Karpas-422 (cell line): ENCODE data around the gene TSHZ2. TPM values are rescaled to one million over a fixed set of nuclear protein-coding genes. Genes with fewer than 3 reads are reported as not detected.

ENCODE experiments used
- DNase-seq: peaks from one replicate; pipeline ENCODE4 v3.0.0-alpha.2; 2015
- H2AFZ ChIP-seq: fragments of 200-600 bp; sonication (generic); 2 replicates; pipeline ENCODE4 v1.6.1; 2014; ENCODE audit warnings: antibody characterized with exemption, low read length, mixed read lengths
- H3K27ac ChIP-seq: fragments of 200-600 bp; sonication (generic); 2 replicates; pipeline ENCODE4 v1.5.1; 2014; ENCODE audit warnings: mild to moderate bottlenecking, low read length, moderate library complexity
- H3K27me3 ChIP-seq: fragments of 200-600 bp; sonication (generic); 2 replicates; pipeline ENCODE4 v1.6.1; 2014; ENCODE audit warnings: low read length, mixed read lengths
- H3K36me3 ChIP-seq: fragments of 200-600 bp; sonication (generic); 2 replicates; pipeline ENCODE4 v1.6.1; 2014; ENCODE audit warnings: low read length, mixed read lengths; ENCODE audit not compliant: insufficient read depth
- H3K4me1 ChIP-seq: fragments of 200-600 bp; sonication (generic); 2 replicates; pipeline ENCODE4 v1.6.1; 2014; ENCODE audit warnings: mild to moderate bottlenecking, low read length, mixed read lengths
- H3K4me2 ChIP-seq: fragments of 200-600 bp; sonication (generic); 2 replicates; pipeline ENCODE4 v1.6.1; 2014; ENCODE audit warnings: low read length, low read depth, mild to moderate bottlenecking; ENCODE audit not compliant: poor library complexity, severe bottlenecking
- H3K4me3 ChIP-seq: fragments of 200-600 bp; sonication (generic); 2 replicates; pipeline ENCODE4 v1.5.1; 2014; ENCODE audit warnings: mild to moderate bottlenecking, antibody characterized with exemption, low read length, mixed read lengths
- H3K79me2 ChIP-seq: fragments of 200-600 bp; sonication (generic); 2 replicates; pipeline ENCODE4 v1.6.1; 2014; ENCODE audit warnings: mild to moderate bottlenecking, low read length, mixed read lengths
- H3K9ac ChIP-seq: fragments of 200-600 bp; sonication (generic); 2 replicates; pipeline ENCODE4 v1.6.0; 2014; ENCODE audit warnings: low read length
- H3K9me2 ChIP-seq: fragments of 200-600 bp; sonication (generic), shearing (Covaris generic); replicated peaks from 2 replicates; pipeline ENCODE4 v1.6.0; 2014; ENCODE audit warnings: mild to moderate bottlenecking, low read length, moderate library complexity; ENCODE audit not compliant: insufficient read depth
- H3K9me3 ChIP-seq: fragments of 300-700, 200-600 bp; sonication (generic); 2 replicates; pipeline ENCODE4 v1.6.1; 2014; ENCODE audit warnings: low read length, mixed read lengths
- H4K20me1 ChIP-seq: fragments of 200-600 bp; sonication (generic); 2 replicates; pipeline ENCODE4 v1.6.1; 2014; ENCODE audit warnings: mild to moderate bottlenecking, antibody characterized with exemption, low read length, low read depth; ENCODE audit not compliant: insufficient read depth
- total RNA-seq: library from RNA; depleted of rRNA; stranded (reverse); fragments of >200 nt; shearing (Covaris generic); gene quantifications from 2 replicates; pipeline ENCODE4 v1.2.3, GENCODE V29; 2014; ENCODE audit warnings: low replicate concordance

Gene TSHZ2
- total RNA-seq, 1 experiment from 2014 or later = not detected

DNA sequence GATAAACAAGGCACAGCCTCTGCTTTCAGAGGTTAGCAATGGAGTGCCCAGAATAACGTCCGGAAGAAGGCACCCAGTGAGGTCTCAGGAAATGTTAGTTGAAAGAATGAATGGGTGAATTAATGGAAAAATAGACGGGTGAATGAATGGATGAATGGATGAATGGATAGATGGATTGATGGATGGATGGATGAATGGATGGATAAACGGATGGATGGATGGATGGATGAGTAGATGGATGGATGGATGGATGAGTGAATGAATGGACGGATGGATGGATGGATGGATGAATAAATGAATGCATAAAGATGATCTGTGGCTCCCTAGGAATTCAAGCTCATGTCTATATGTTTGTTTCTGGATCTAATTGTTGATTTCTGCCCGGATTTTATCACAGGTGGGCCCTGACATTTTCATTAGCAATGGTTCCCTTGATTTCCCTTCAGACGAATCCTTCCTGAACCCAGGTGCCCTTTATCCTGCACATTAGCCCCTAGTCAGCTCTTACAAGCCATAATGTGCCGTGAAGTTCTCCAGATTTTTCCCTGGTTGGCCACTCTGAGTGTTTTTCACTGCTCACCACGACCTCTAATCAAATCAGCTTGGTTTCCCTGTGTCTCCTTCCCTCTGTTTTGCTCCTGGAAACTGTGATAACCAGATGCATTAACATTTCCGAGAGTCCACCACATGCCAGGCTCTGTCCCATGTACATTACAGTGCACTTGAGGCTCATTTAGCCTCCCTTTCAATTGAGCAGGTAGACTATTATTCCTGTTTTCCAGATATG lies 22.2 kb downstream of the TSHZ2 start:
- Histone ChIP-seq H2AFZ (no peak overlapping the region), H3K79me2 (no peaks in the 10 kb centered on the region), H4K20me1 (no peaks in the 10 kb centered on the region), H3K36me3 (no peaks in the 10 kb centered on the region), H3K4me1 (no peaks in the 10 kb centered on the region), H3K9me2 (no peaks in the 10 kb centered on the region), H3K27me3 (no peaks in the 10 kb centered on the region), H3K27ac (no peak overlapping the region), H3K9ac (no peak overlapping the region), H3K4me3 (no peak overlapping the region), H3K4me2 (no peak overlapping the region), H3K9me3 (peaks cover 16% of the 10 kb centered on the region)
- no peak for DNase-seq

DNA sequence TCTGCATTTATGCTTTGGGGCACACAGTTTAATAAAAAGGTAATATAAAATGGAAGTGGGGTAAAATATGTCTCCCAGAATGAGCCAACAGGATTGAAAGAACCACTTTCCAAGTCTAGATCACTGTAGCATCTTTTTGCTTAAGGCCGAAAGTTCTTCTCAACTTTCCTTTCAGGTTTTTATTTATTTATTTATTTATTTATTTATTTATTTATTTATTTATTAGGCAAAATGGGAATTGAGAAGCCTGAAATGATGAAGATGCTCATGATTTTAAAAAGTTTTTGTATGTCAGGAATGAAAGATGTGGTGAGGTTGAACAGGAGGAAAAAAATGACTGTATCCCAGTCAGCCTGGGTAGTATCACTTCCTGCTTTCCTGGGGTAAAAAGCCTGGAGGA lies 24.0 kb downstream of the TSHZ2 start:
- Histone ChIP-seq H2AFZ (no peak overlapping the region), H3K4me2 (no peak overlapping the region), H3K4me1 (no peaks in the 10 kb centered on the region), H3K27me3 (no peaks in the 10 kb centered on the region), H3K9ac (no peak overlapping the region), H3K36me3 (no peaks in the 10 kb centered on the region), H4K20me1 (no peaks in the 10 kb centered on the region), H3K9me2 (no peaks in the 10 kb centered on the region), H3K79me2 (no peaks in the 10 kb centered on the region), H3K27ac (no peak overlapping the region), H3K4me3 (no peak overlapping the region), H3K9me3 (peaks cover 19% of the 10 kb centered on the region)
- DNase-seq = no peak

DNA sequence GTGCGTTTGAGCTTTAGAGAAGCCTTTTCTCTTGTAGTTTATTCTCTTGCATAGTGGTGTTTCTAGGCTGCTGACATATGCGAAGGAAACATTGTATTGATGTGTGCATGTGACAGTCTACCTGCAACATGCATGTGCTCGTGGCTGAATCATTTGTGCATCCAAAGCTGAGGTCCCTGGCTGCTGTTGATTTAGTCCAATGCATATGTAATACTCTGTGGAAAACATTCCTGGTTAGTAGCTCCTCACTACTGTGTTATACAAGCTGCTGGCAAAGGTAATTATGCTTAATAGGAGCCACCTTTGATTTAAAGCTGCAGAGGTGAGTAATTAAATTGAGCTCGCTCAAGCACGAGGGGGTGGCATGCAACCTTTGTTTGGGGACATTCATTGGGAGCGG lies 24.5 kb downstream of the TSHZ2 start:
- Histone ChIP-seq H3K9me3 (peaks cover 19% of the 10 kb centered on the region), H3K27ac (no peak overlapping the region), H3K36me3 (no peaks in the 10 kb centered on the region), H3K27me3 (no peaks in the 10 kb centered on the region), H3K79me2 (no peaks in the 10 kb centered on the region), H4K20me1 (no peaks in the 10 kb centered on the region), H3K4me2 (no peak overlapping the region), H3K4me3 (no peak overlapping the region), H3K4me1 (no peaks in the 10 kb centered on the region), H2AFZ (no peak overlapping the region), H3K9ac (no peak overlapping the region), H3K9me2 (no peaks in the 10 kb centered on the region)
- no peak for DNase-seq

DNA sequence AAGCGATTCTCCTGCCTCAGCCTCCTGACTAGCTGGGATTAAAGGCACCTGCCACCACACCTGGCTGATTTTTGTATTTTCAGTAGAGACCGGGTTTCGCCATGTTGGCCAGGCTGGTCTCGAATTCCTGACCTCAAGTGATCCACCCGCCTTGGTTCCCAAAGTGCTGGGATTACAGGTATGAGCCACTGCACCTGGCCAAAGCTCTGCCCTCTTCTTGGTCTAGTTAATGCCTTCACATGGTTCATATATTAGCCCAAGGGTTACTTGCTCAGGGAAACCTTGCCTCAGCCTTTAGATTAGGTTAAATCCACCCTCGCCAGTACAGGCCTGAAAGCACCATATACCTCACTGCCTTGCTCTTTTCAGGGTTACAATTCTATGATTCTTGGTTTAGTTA lies 26.1 kb downstream of the TSHZ2 start:
- peaks cover 17% of the 10 kb centered on the region for H3K9me3 ChIP-seq
- no peaks in the 10 kb centered on the region for H3K4me1 ChIP-seq
- H3K27ac ChIP-seq = no peak overlapping the region
- H3K27me3 ChIP-seq = no peaks in the 10 kb centered on the region
- no peak overlapping the region for H3K4me2 ChIP-seq
- no peak overlapping the region for H3K4me3 ChIP-seq
- H3K36me3 ChIP-seq = no peaks in the 10 kb centered on the region
- no peaks in the 10 kb centered on the region for H3K79me2 ChIP-seq
- DNase-seq = no peak
- no peaks in the 10 kb centered on the region for H4K20me1 ChIP-seq
- no peaks in the 10 kb centered on the region for H3K9me2 ChIP-seq
- no peak overlapping the region for H2AFZ ChIP-seq
- H3K9ac ChIP-seq = no peak overlapping the region

DNA sequence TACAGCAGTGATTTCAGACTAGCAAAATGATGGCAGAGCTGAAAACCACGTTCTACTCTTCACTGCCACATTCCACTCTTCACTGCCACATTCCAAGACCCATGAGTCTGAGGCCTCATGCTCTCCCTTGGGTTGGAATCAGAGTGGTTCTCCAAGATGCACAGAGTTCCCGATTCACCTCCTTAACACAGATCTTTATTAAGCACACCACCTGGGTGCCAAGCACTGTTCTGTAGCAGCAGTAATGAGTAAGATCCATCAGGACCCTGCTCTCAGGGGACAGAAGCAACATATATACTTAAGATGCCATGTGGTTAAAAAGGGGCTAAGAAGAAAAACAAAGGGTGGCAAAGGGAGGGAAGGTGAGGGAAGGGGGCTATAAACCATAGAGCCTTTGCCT lies 26.9 kb downstream of the TSHZ2 start:
- H2AFZ ChIP-seq = no peak overlapping the region
- H3K9me3 ChIP-seq = peaks cover 20% of the 10 kb centered on the region
- H3K27ac ChIP-seq = no peak overlapping the region
- no peak overlapping the region for H3K4me2 ChIP-seq
- no peaks in the 10 kb centered on the region for H3K9me2 ChIP-seq
- H3K36me3 ChIP-seq = no peaks in the 10 kb centered on the region
- no peaks in the 10 kb centered on the region for H3K4me1 ChIP-seq
- H3K27me3 ChIP-seq = no peaks in the 10 kb centered on the region
- no peaks in the 10 kb centered on the region for H4K20me1 ChIP-seq
- no peaks in the 10 kb centered on the region for H3K79me2 ChIP-seq
- no peak overlapping the region for H3K4me3 ChIP-seq
- H3K9ac ChIP-seq = no peak overlapping the region
- no peak for DNase-seq

DNA sequence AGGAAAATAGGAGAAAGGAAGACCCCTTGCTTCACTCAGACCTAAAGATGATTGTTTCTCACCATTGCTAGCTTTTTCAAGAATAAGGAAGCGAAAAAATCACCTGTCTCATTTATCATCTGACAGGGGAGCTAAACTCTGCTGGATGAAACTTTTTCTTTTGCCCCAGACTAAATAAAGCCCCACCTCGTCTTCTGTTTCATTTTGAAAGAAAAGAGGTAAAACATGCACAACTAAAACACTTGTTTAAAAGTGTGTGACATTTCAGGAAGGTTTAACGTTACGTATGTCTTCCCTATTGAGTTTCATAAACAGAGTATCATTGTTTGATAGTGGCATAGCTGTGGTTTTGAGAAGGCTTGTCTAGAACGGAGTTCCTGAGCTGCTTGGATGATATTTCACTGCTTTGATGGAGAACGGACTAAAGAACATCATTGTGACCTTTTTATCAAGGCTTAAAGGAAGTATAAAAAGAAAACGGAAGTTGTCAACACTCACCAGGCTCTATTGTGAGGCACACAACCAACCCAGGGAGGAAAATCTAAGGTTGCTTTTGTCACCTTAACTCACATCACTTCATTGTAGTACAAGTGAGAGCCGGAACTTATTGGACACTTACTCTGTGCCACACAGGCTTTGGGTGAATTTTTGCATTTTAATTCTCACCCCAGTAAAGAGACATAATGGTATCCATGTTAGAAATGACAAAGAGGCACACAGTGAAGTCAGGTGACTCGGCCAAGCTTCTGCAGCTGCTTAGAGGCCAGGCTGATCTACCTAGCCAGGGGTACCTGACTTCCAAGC lies 29.5 kb downstream of the TSHZ2 start:
- no peak overlapping the region for H3K27ac ChIP-seq

DNA sequence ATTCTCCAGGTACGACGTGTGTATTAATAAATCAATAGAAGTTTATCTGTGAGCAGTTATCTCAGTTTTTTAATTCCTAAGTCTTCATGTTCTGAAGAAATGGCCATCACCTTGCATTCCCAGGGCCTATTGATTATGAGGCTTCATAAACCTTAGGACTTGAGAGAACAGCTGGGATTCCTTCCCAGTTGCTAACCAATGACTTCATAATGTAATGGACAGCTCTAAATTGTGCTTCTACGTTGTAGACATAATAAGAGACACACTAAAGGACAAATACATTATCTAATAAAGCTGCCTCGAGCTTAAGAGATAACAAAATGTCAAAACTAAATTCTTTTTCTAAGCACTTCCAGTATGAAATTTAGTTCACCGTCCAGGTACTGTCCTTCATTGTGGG lies 30.6 kb downstream of the TSHZ2 start:
- H3K4me2 ChIP-seq = no peak overlapping the region
- no peaks in the 10 kb centered on the region for H3K36me3 ChIP-seq
- no peak overlapping the region for H3K4me3 ChIP-seq
- no peaks in the 10 kb centered on the region for H3K79me2 ChIP-seq
- no peaks in the 10 kb centered on the region for H4K20me1 ChIP-seq
- H3K4me1 ChIP-seq = no peaks in the 10 kb centered on the region
- no peaks in the 10 kb centered on the region for H3K27me3 ChIP-seq
- H3K9me3 ChIP-seq = peaks cover 31% of the 10 kb centered on the region
- no peaks in the 10 kb centered on the region for H3K9me2 ChIP-seq
- no peak overlapping the region for H3K9ac ChIP-seq
- H3K27ac ChIP-seq = no peak overlapping the region
- DNase-seq = no peak
- H2AFZ ChIP-seq = no peak overlapping the region

More for the DNA sequence above, 29.5 kb downstream of the TSHZ2 start:
- no peaks in the 10 kb centered on the region for H3K9me2 ChIP-seq
- no peaks in the 10 kb centered on the region for H3K79me2 ChIP-seq
- H2AFZ ChIP-seq = peak overlapping the region; percentile 20; the same call in 1 of the 2 replicates
- H3K4me3 ChIP-seq = no peak overlapping the region
- H3K9ac ChIP-seq = no peak overlapping the region
- no peaks in the 10 kb centered on the region for H3K36me3 ChIP-seq
- H3K4me1 ChIP-seq = no peaks in the 10 kb centered on the region
- H3K27me3 ChIP-seq = no peaks in the 10 kb centered on the region
- no peak overlapping the region for H3K4me2 ChIP-seq
- DNase-seq = no peak
- no peaks in the 10 kb centered on the region for H4K20me1 ChIP-seq
- peaks cover 26% of the 10 kb centered on the region for H3K9me3 ChIP-seq

DNA sequence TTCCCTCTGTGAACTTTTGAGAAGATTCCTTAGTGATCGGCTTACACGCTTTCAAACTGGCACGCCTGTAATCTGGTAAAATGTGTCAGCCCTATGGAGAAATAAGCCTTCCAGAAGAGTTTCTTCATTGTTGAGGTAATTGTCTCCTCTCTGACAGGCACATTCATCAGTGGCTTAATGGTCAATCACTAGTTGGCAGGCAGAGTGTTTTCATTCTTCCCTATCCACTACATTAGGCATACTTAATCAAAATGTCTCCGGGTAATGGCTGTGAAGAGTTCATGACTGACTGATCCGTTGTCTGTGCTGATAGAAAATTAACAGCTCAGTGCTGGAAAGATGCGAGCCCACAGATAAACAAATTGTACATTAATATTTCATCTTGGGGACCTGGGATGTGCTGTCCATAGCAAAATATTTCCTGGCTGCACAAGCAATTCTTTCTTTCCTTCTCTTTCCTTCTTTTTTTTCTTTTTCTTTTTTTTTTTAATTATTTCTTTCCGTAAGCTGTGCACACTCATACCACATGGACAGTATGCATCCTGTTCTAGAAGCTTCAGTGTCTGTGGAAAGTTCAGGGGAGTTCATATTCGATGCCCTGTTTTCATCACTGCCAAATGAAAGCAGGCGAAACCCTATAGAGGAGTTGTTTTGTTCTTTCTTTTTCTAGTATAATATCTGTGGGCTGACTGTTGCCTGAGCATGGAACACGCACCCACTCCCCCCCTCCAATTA lies 31.4 kb downstream of the TSHZ2 start:
- H3K27me3 ChIP-seq = no peaks in the 10 kb centered on the region
- H3K9ac ChIP-seq = no peak overlapping the region
- no peak overlapping the region for H3K4me2 ChIP-seq
- H3K4me1 ChIP-seq = no peaks in the 10 kb centered on the region
- H3K79me2 ChIP-seq = no peaks in the 10 kb centered on the region
- H3K9me3 ChIP-seq = peaks cover 28% of the 10 kb centered on the region
- DNase-seq = no peak
- H3K36me3 ChIP-seq = no peaks in the 10 kb centered on the region
- H2AFZ ChIP-seq = no peak overlapping the region
- no peaks in the 10 kb centered on the region for H3K9me2 ChIP-seq
- no peak overlapping the region for H3K27ac ChIP-seq
- H4K20me1 ChIP-seq = no peaks in the 10 kb centered on the region
- no peak overlapping the region for H3K4me3 ChIP-seq
